HL-60 (cell line): Measurements from ENCODE around the gene PLPP3.

Experiments
- DNase-seq, 2 experiments: peaks; one replicate each; pipeline ENCODE4 v3.0.0-alpha.2; 2010 to 2020; ENCODE audit warnings: low read depth in 1 of 2, low spot score in 1 of 2
- H3K27ac ChIP-seq: fragments of 250-450 bp; sonication (Bioruptor Pico); replicated peaks from 2 replicates; pipeline ENCODE4 v1.5.1; 2020; ENCODE audit warnings: mild to moderate bottlenecking, moderate library complexity
- H3K27me3 ChIP-seq: fragments of 250-450 bp; sonication (Bioruptor Pico); 2 replicates; pipeline ENCODE4 v1.5.1; 2021; ENCODE audit warnings: mild to moderate bottlenecking, moderate library complexity; ENCODE audit not compliant: insufficient read depth, poor library complexity, severe bottlenecking
- H3K4me3 ChIP-seq: replicated peaks from 2 replicates; pipeline ENCODE4 v1.5.1; 2011; ENCODE audit warnings: mild to moderate bottlenecking, control low read depth, low read length; ENCODE audit not compliant: insufficient read depth
- CTCF ChIP-seq: IDR thresholded peaks from one replicate; pipeline ENCODE4 v1.5.1; 2011; ENCODE audit warnings: low read length, control low read depth, inconsistent platforms; ENCODE audit not compliant: insufficient read depth
- GABPA ChIP-seq: IDR thresholded peaks from 2 replicates; pipeline ENCODE4 v1.6.1; 2012; ENCODE audit warnings: low read depth
- POLR2AphosphoS5 ChIP-seq: IDR thresholded peaks from 2 replicates; pipeline ENCODE4 v1.6.1; 2012; ENCODE audit warnings: low read depth
- REST ChIP-seq: IDR thresholded peaks from 2 replicates; pipeline ENCODE4 v1.6.1; 2012; ENCODE audit warnings: low read depth; ENCODE audit not compliant: insufficient replicate concordance
- SPI1 ChIP-seq: IDR thresholded peaks from 2 replicates; pipeline ENCODE4 v1.6.1; 2012; ENCODE audit warnings: low read depth, mild to moderate bottlenecking, borderline replicate concordance
- long read RNA-seq: library from polyadenylated mRNA; unstranded; transcript quantifications from one replicate; pipeline ENCODE4 v2.0.0, GENCODE V29; 2020

The PLPP3 gene
- long read RNA-seq, partial matches to known transcripts = 0 of 4 reads
- long read RNA-seq, other reads (novel, unspliced or antisense) = 0 of 4 reads

DNA sequence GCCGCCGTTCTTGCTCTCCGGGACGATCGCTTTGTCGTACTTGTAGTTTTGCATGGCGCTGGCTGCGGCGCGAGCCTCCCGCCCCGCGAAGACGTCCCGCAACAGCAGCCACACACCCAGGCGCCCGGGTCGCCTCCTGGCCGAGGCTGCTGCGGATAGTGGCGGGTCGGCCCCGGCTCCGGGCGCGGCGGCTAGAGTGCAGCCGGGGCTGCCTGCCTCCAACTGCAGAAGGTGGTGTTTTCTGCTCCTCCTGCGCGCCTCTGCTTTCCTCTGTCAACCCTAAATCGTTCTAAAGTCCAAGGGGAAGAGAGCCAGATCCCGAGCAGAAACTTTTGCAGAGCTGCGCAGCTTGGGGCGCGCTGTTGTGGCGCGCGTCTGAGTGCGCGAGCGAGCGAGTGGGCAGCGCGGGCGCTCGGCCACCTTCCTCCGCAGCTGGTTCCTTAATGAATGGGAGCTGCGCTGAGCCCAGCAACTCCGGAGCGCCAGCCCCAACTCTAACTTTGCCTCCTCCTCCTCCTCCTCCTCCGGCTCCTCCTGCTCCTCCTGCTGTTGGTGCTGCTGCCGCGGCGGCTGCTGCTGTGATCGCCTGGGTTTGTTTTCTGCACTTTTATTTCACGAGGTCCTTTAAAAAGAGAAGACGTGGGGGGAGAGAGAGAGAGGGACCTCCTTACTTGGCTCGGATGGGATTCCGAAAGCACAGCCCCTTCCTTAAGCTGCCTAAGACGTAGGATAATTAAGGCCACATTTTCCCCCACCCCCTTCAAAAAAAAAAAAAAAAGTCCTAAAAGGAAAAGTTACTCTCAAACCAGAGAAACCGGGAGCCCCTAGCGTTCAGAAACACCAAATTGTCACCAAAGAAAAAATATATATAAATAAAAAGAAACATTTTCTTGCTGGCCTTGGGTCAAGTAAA, at the start of gene PLPP3:
Gene PLPP3 (minus strand): TSS at position 601 of the 913 bp plus-strand sequence. CDS start 547 bp downstream, at position 54.
- no peak within 1 kb of the TSS for H3K27ac ChIP-seq
- H3K27me3 ChIP-seq = peaks cover 17% of the 10 kb centered on the region
- H3K4me3 ChIP-seq = peak within 1 kb of the TSS; percentile 49
- TF ChIP-seq POLR2AphosphoS5 = no peak
- TF ChIP-seq REST = peak; percentile 26
- no peak for TF ChIP-seq GABPA
- DNase-seq = peak in 1 of 2 experiments; percentile 55

DNA sequence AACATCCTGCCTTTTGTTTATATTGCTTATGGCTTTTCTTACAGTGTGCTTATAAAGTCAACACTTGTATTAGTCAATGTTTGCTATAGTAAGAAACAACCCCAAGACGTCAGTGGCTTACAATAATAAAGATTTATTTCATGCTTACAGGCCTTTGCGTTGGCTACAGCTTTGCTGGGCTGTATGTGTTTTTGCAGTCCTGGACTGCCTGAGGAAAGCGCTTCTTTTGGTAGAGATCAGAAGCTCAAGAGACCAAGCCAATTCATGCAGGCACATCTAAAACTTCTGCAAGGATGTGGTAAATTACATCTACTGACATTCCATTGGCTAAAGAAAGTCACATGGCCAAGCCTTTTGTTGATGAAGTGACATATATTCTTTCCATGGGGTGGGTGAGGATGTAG, 48.3 kb upstream of the PLPP3 start:
- TF ChIP-seq REST (no peak), SPI1 (no peak)
- H3K4me3 ChIP-seq = no peak overlapping the region
- H3K27ac ChIP-seq = no peak overlapping the region
- no peak for DNase-seq
- H3K27me3 ChIP-seq = peaks cover 3% of the 10 kb centered on the region

DNA sequence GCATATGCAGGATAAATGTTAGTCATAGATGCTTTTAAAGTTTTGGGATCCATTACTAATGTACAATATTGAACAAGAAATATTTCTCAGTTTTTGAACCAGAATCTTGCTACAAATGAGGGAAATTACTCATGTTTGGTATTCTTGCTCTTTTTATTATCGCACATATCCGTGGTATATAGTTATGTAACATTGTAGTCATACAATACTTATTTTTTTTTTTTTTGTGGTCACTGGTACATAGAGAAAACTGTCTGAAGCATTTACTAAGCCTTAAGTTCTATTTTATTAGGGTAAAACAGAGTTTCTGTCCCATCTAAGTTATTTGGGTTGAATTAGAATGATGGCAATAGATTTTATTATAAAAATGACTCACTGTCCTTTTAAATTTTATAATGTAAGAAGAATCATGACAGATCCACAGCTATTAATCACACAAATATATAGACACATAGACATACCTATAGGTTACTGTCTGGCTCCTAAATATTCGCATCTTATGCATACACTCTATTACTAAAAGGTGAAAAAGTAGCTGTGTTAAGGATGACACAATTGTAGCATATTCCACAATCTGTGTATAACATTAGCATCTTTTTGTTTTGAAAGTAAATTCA, 47.8 kb upstream of the PLPP3 start:
- H3K4me3 ChIP-seq = no peak overlapping the region
- TF ChIP-seq GABPA = no peak
- no peak for TF ChIP-seq CTCF
- TF ChIP-seq POLR2AphosphoS5 = no peak
- no peak for TF ChIP-seq SPI1
- TF ChIP-seq REST = no peak
- no peak for DNase-seq
- no peak overlapping the region for H3K27ac ChIP-seq
- peaks cover 3% of the 10 kb centered on the region for H3K27me3 ChIP-seq

DNA sequence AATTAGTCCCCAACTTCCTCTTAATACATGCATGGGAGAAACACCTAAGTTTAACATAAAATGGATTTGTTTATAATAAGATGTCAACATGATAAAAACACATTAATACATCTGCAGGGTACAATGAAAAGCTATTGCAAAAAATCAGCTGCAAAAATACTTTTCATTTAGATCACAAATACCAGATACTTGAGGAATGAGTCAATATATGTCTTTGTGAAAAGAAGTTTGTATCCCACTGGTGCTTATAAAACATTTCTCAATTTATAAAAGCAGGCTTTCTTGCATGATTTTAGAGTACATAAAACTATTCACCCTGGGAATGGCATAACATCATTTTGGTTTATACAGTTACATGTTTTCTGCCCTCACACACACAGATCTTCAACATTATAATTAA, 47.2 kb upstream of the PLPP3 start:
- H3K27ac ChIP-seq = no peak overlapping the region
- H3K4me3 ChIP-seq = no peak overlapping the region
- DNase-seq = no peak
- TF ChIP-seq CTCF = no peak
- no peak for TF ChIP-seq REST
- no peak for TF ChIP-seq GABPA
- TF ChIP-seq POLR2AphosphoS5 = no peak
- TF ChIP-seq SPI1 = no peak
- H3K27me3 ChIP-seq = peaks cover 3% of the 10 kb centered on the region
